ENCODE measurements around the gene RAB20. TPM values are rescaled to one million over a fixed set of nuclear protein-coding genes. Genes with fewer than 3 reads are reported as not detected.
"Not testable (repeated sequence)": the region's sequence is repeated elsewhere in the genome, so short reads cannot be mapped to it uniquely, and the experiment has no call there.

RAB20 gene
- total RNA-seq = 10.0 and 11.7 TPM in 2 replicates
- long read RNA-seq, transcript RAB20-201 (2 exons, 1,518 nt) = major isoform, 6 of 8 reads
- long read RNA-seq, partial matches to known transcripts = 2 of 8 reads
- long read RNA-seq, other reads (novel, unspliced or antisense) = 0 of 8 reads

- Mint-ChIP-seq H3K9me3 (ENCODE audit: unreplicated experiment) (no peaks in the 10 kb centered on the region), H3K27me3 (ENCODE audit: unreplicated experiment) (no peaks in the 10 kb centered on the region)
Observed at GRCh38 chr13:110561344-110562035, at the start of gene RAB20. Gene RAB20 (minus strand): TSS chr13:110561722. CDS start chr13:110561519, 203 bp downstream.

GRCh38 chr13:110610955-110611595, 49.6 kb upstream of the RAB20 start:
- H3K4me3 Mint-ChIP-seq (ENCODE audit: unreplicated experiment) = no peak overlapping the region
- H3K9me3 Mint-ChIP-seq (ENCODE audit: unreplicated experiment) = no peaks in the 10 kb centered on the region
- no peak for TF ChIP-seq CTCF (IDR thresholded peaks at IDR 0.05)
- no peak overlapping the region for H3K27ac Mint-ChIP-seq (ENCODE audit: unreplicated experiment)
- no peaks in the 10 kb centered on the region for H3K36me3 Mint-ChIP-seq (ENCODE audit: unreplicated experiment)
- H3K27me3 Mint-ChIP-seq (ENCODE audit: unreplicated experiment) = peaks cover 3% of the 10 kb centered on the region
- DNase-seq (ENCODE audit: extremely low spot score, unreplicated experiment) = no peak
- H3K4me1 Mint-ChIP-seq (ENCODE audit: unreplicated experiment) = peaks cover 10% of the 10 kb centered on the region

More at GRCh38 chr13:110561344-110562035, at the start of gene RAB20:
- DNase-seq (ENCODE audit: extremely low spot score, unreplicated experiment) = peak; percentile 90
- Mint-ChIP-seq H3K36me3 (ENCODE audit: unreplicated experiment) (peaks cover 10% of the 10 kb centered on the region), H3K27ac (ENCODE audit: unreplicated experiment) (peak within 1 kb of the TSS; percentile 85), H3K4me1 (ENCODE audit: unreplicated experiment) (peaks cover 36% of the 10 kb centered on the region), H3K4me3 (ENCODE audit: unreplicated experiment) (peak within 1 kb of the TSS; percentile 96)
- TF ChIP-seq CTCF (IDR thresholded peaks at IDR 0.05) = no peak

- Mint-ChIP-seq H3K27me3 (ENCODE audit: unreplicated experiment) (peaks cover 6% of the 10 kb centered on the region), H3K27ac (ENCODE audit: unreplicated experiment) (peak overlapping the region; percentile 49), H3K9me3 (ENCODE audit: unreplicated experiment) (no peaks in the 10 kb centered on the region), H3K4me3 (ENCODE audit: unreplicated experiment) (no peak overlapping the region), H3K36me3 (ENCODE audit: unreplicated experiment) (peaks cover 3% of the 10 kb centered on the region), H3K4me1 (ENCODE audit: unreplicated experiment) (peaks cover 5% of the 10 kb centered on the region)
- no peak for DNase-seq (ENCODE audit: extremely low spot score, unreplicated experiment)
- no peak for TF ChIP-seq CTCF (IDR thresholded peaks at IDR 0.05)
Observed at GRCh38 chr13:110607675-110608224, 46.2 kb upstream of the RAB20 start.

DNA sequence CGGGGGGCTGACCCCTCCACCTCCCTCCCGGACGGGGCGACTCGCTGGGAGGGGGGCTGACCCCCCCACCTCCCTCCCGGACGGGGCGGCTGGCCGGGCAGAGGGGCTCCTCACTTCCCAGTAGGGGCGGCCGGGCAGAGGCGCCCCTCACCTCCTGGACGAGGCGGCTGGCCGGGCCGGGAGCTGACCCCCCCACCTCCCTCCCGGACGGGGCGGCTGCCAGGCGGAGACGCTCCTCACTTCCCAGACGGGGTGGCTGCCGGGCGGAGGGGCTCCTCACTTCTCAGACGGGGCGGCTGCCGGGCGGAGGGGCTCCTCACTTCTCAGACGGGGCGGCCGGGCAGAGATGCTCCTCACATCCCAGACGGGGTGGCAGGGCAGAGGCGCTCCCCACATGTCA, 44.8 kb upstream of the RAB20 start:
- not testable (repeated sequence) for H3K36me3 Mint-ChIP-seq (ENCODE audit: unreplicated experiment); H3K4me1 Mint-ChIP-seq (ENCODE audit: unreplicated experiment)

DNA sequence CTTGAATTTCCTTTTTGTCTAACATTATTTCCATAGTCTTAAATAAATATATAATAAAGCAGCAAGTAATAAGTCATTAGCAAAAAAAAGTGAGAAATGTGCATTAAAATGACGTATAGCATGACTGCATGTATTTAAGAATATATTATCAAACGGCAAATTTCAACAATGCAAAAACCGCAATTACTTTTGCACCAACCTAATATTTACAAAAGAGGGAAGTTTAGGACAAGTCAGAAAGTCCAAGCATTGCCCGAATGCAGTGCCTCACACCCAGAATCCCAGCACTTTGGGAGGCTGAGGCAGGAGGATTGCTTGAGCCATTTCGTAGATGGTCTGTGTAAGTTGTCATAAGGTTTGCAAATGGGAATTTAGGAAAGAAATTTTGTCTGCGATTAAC, 43.6 kb upstream of the RAB20 start:
- Mint-ChIP-seq H3K36me3 (ENCODE audit: unreplicated experiment) (peaks cover 3% of the 10 kb centered on the region), H3K27ac (ENCODE audit: unreplicated experiment) (no peak overlapping the region), H3K27me3 (ENCODE audit: unreplicated experiment) (peaks cover 3% of the 10 kb centered on the region), H3K9me3 (ENCODE audit: unreplicated experiment) (no peaks in the 10 kb centered on the region), H3K4me1 (ENCODE audit: unreplicated experiment) (peaks cover 8% of the 10 kb centered on the region), H3K4me3 (ENCODE audit: unreplicated experiment) (no peak overlapping the region)
- no peak for DNase-seq (ENCODE audit: extremely low spot score, unreplicated experiment)
- TF ChIP-seq CTCF (IDR thresholded peaks at IDR 0.05) = no peak

More for the DNA sequence above, 44.8 kb upstream of the RAB20 start:
- not testable (repeated sequence) for DNase-seq (ENCODE audit: extremely low spot score, unreplicated experiment); H3K9me3 Mint-ChIP-seq (ENCODE audit: unreplicated experiment); H3K27ac Mint-ChIP-seq (ENCODE audit: unreplicated experiment); H3K4me3 Mint-ChIP-seq (ENCODE audit: unreplicated experiment); H3K27me3 Mint-ChIP-seq (ENCODE audit: unreplicated experiment)
